Measurements from ENCODE around the gene ACOX3.

GRCh38 chr4:8381814-8382581 lies 58.5 kb downstream of the ACOX3 start:
- TF ChIP-seq ZBTB1 (tag by site-specific recombination; IDR thresholded peaks at IDR 0.05) (no peak), YY1 (tag by site-specific recombination; IDR thresholded peaks at IDR 0.05) (no peak), CTCF (tag by site-specific recombination; IDR thresholded peaks at IDR 0.05) (no peak), ZBTB49 (tag by site-specific recombination; IDR thresholded peaks at IDR 0.05; ENCODE audit: low read depth) (no peak)
